H1 (cell line): ENCODE measurements around the gene OSBP2. TPM values are rescaled to one million over a fixed set of nuclear protein-coding genes. Genes with fewer than 3 reads are reported as not detected.

ENCODE experiments used
- CTCF ChIA-PET: fragments of 300-600 bp; sonication (Branson Sonifier 250); formaldehyde crosslinking; loops from one replicate; lab custom pipeline; 2021; ENCODE audit not compliant: partially characterized antibody; lab: Charles Lee
- POLR2A ChIA-PET: fragments of 300-600 bp; sonication (Branson Sonifier 250); formaldehyde crosslinking; loops from one replicate; lab custom pipeline; 2021; ENCODE audit warnings: inconsistent platforms; ENCODE audit not compliant: partially characterized antibody; lab: Charles Lee
- DNase-seq, 2 experiments: peaks; one replicate each; pipeline versions ENCODE4 v3.0.0 to v3.0.0-alpha.2; 2010 to 2022; ENCODE audit warnings: low spot score in 2 of 2, low read depth in 1 of 2, mixed read lengths in 1 of 2
- FAIRE-seq: peaks from 2 replicates; lab custom pipeline; 2011; peaks lifted over from hg19 to GRCh38; lab: Jason Lieb, UNC
- H2AFZ ChIP-seq: 2 replicates; pipeline ENCODE4 v1.8.1; 2012; ENCODE audit warnings: low read length, inconsistent platforms
- H2AK5ac ChIP-seq: 2 replicates; pipeline ENCODE4 v1.6.1; 2013; ENCODE audit warnings: low read depth, low read length
- H2BK120ac ChIP-seq: replicated peaks from 2 replicates; pipeline ENCODE3; 2013; ENCODE audit warnings: low read depth, low read length, inconsistent platforms
- H2BK12ac ChIP-seq: 2 replicates; pipeline ENCODE4 v1.6.1; 2013; ENCODE audit warnings: low read depth, low read length
- H2BK15ac ChIP-seq: 2 replicates; pipeline ENCODE4 v1.6.1; 2013; ENCODE audit warnings: low read length
- H2BK20ac ChIP-seq: 2 replicates; pipeline ENCODE4 v1.6.1; 2013; ENCODE audit warnings: low read length
- H2BK5ac ChIP-seq: 2 replicates; pipeline ENCODE4 v1.6.1; 2013; ENCODE audit warnings: low read depth, low read length
- H3K14ac ChIP-seq: 2 replicates; pipeline ENCODE4 v1.6.1; 2013; ENCODE audit warnings: inconsistent platforms; ENCODE audit not compliant: insufficient read length
- H3K18ac ChIP-seq: 2 replicates; pipeline ENCODE4 v1.6.1; 2013; ENCODE audit warnings: low read length; ENCODE audit errors: extremely low read depth
- H3K23ac ChIP-seq: 2 replicates; pipeline ENCODE4 v1.6.1; 2013; ENCODE audit warnings: inconsistent platforms; ENCODE audit not compliant: insufficient read length
- H3K23me2 ChIP-seq: 2 replicates; pipeline ENCODE4 v1.6.1; 2013; ENCODE audit warnings: low read depth, low read length
- H3K27ac ChIP-seq: 2 replicates; pipeline ENCODE4 v1.6.1; 2011; ENCODE audit warnings: low read depth, low read length, inconsistent platforms
- H3K27me3 ChIP-seq, 4 experiments: replicated peaks in 1 of 4; 1 replicate in 1 of 4; 2 replicates in 3 of 4; pipeline versions ENCODE4 v1.6.1 to v1.8.1; 2011 to 2013; ENCODE audit warnings: low read length in 3 of 4, mild to moderate bottlenecking in 3 of 4, inconsistent platforms in 2 of 4, mixed read lengths in 2 of 4, moderate library complexity in 1 of 4; ENCODE audit not compliant: control insufficient read depth in 3 of 4, insufficient read depth in 3 of 4; ENCODE audit errors: extremely low read depth in 1 of 4
- H3K36me3 ChIP-seq, 4 experiments: 2 replicates each; pipeline versions ENCODE4 v1.6.1 to v1.8.1; 2011 to 2013; ENCODE audit warnings: mild to moderate bottlenecking in 4 of 4, low read length in 3 of 4, moderate library complexity in 2 of 4, control low read depth in 1 of 4, inconsistent platforms in 1 of 4; ENCODE audit not compliant: insufficient read depth in 4 of 4, control insufficient read depth in 2 of 4
- H3K4ac ChIP-seq: replicated peaks from 2 replicates; pipeline ENCODE3; 2013; ENCODE audit warnings: low read length, low read depth, mixed read lengths, inconsistent platforms; ENCODE audit not compliant: insufficient read length
- H3K4me1 ChIP-seq, 4 experiments: replicated peaks in 1 of 4; 1 replicate in 1 of 4; 2 replicates in 3 of 4; pipeline versions ENCODE4 v1.6.1 to v1.8.1; 2011 to 2013; ENCODE audit warnings: low read length in 3 of 4, inconsistent platforms in 2 of 4, mixed read lengths in 1 of 4; ENCODE audit not compliant: insufficient read depth in 4 of 4, control insufficient read depth in 3 of 4
- H3K4me2 ChIP-seq, 2 experiments: 2 replicates each; pipeline versions ENCODE4 v1.6.1 to v1.8.1; 2011 to 2013; ENCODE audit warnings: low read depth in 2 of 2, low read length in 2 of 2, control low read depth in 1 of 2, inconsistent platforms in 1 of 2, mild to moderate bottlenecking in 1 of 2; ENCODE audit not compliant: insufficient read depth in 1 of 2
- H3K4me3 ChIP-seq, 4 experiments: fragments of 200-600, 300-600 bp in 1 of 4; sonication (generic), shearing (Covaris generic), sonication (Bioruptor Twin) in 1 of 4; 2 replicates each; pipeline versions ENCODE4 v1.5.1 to v1.8.1; 2011 to 2016; ENCODE audit warnings: low read length in 4 of 4, low read depth in 3 of 4, control low read depth in 2 of 4, inconsistent platforms in 2 of 4, mild to moderate bottlenecking in 2 of 4, mixed read lengths in 1 of 4, moderate library complexity in 1 of 4; ENCODE audit not compliant: insufficient read depth in 2 of 4; ENCODE audit errors: extremely low read depth in 1 of 4
- H3K56ac ChIP-seq: replicated peaks from 2 replicates; pipeline ENCODE3; 2013; ENCODE audit warnings: low read depth, mild to moderate bottlenecking, mixed read lengths, low read length, inconsistent platforms; ENCODE audit not compliant: insufficient read length
- H3K79me1 ChIP-seq: 2 replicates; pipeline ENCODE4 v1.6.1; 2013; ENCODE audit warnings: low read depth, low read length, control low read depth
- H3K79me2 ChIP-seq, 2 experiments: 2 replicates each; pipeline versions ENCODE4 v1.6.1 to v1.8.1; 2012 to 2013; ENCODE audit warnings: low read length in 2 of 2, mild to moderate bottlenecking in 2 of 2, inconsistent platforms in 1 of 2; ENCODE audit not compliant: insufficient read depth in 2 of 2, control insufficient read depth in 1 of 2
- H3K9ac ChIP-seq, 4 experiments: replicated peaks in 1 of 4; 1 replicate in 1 of 4; 2 replicates in 3 of 4; pipeline versions ENCODE4 v1.6.1 to v1.8.1; 2011 to 2013; ENCODE audit warnings: low read depth in 3 of 4, low read length in 3 of 4, control low read depth in 2 of 4, mild to moderate bottlenecking in 2 of 4, moderate library complexity in 2 of 4, inconsistent platforms in 1 of 4; ENCODE audit errors: extremely low read depth in 1 of 4
- H3K9me3 ChIP-seq, 2 experiments: 2 replicates each; pipeline versions ENCODE4 v1.6.1 to v1.8.1; 2012 to 2013; ENCODE audit warnings: mild to moderate bottlenecking in 2 of 2, moderate library complexity in 2 of 2, control low read depth in 1 of 2, inconsistent platforms in 1 of 2, low read depth in 1 of 2, low read length in 1 of 2, mixed read lengths in 1 of 2; ENCODE audit not compliant: insufficient read depth in 2 of 2
- H4K20me1 ChIP-seq, 2 experiments: replicated peaks in 1 of 2; 2 replicates each; pipeline versions ENCODE3 to v1.8.1; 2011 to 2013; ENCODE audit warnings: inconsistent platforms in 2 of 2, low read length in 2 of 2, mild to moderate bottlenecking in 1 of 2; ENCODE audit not compliant: insufficient read depth in 2 of 2, control insufficient read depth in 1 of 2
- H4K5ac ChIP-seq: 2 replicates; pipeline ENCODE4 v1.6.1; 2013; ENCODE audit warnings: low read length, low read depth, mixed read lengths, inconsistent platforms; ENCODE audit not compliant: insufficient read length
- H4K8ac ChIP-seq: 2 replicates; pipeline ENCODE4 v1.8.0; 2013; ENCODE audit warnings: mild to moderate bottlenecking, moderate library complexity, low read length, inconsistent platforms; ENCODE audit not compliant: insufficient read depth; ENCODE audit errors: extremely low read depth
- H4K91ac ChIP-seq: replicated peaks from 2 replicates; pipeline ENCODE3; 2013; ENCODE audit warnings: low read length, mixed read lengths, inconsistent platforms; ENCODE audit not compliant: insufficient read length
- CEBPB ChIP-seq: IDR thresholded peaks from 2 replicates; pipeline ENCODE4 v1.6.1; 2012; ENCODE audit warnings: low read depth, low read length
- CREB1 ChIP-seq: IDR thresholded peaks from 2 replicates; pipeline ENCODE4 v1.6.1; 2012; ENCODE audit warnings: inconsistent platforms
- E2F6 ChIP-seq: IDR thresholded peaks from 2 replicates; pipeline ENCODE4 v1.6.1; 2012; ENCODE audit warnings: inconsistent platforms
- EGR1 ChIP-seq: IDR thresholded peaks from 2 replicates; pipeline ENCODE4 v1.6.1; 2011; ENCODE audit warnings: low read depth, low read length, borderline replicate concordance
- JUN ChIP-seq: IDR thresholded peaks from 2 replicates; pipeline ENCODE4 v1.6.1; 2011; ENCODE audit warnings: low read depth, mild to moderate bottlenecking, improper control_type of control experiment, low read length
- KDM4A ChIP-seq: IDR thresholded peaks from one replicate; pipeline ENCODE4 v1.7.1; 2012; ENCODE audit warnings: low read depth, mild to moderate bottlenecking, moderate library complexity, low read length, inconsistent platforms; ENCODE audit not compliant: severe bottlenecking
- KDM5A ChIP-seq: fragments of 200-600 bp; IDR thresholded peaks from 2 replicates; pipeline ENCODE4 v1.7.1; 2012; ENCODE audit warnings: mild to moderate bottlenecking, low read length, inconsistent platforms, mixed read lengths
- NRF1 ChIP-seq: IDR thresholded peaks from 2 replicates; pipeline ENCODE4 v1.6.1; 2011; ENCODE audit warnings: mild to moderate bottlenecking, low read depth, low read length, improper control_type of control experiment
- POU5F1 ChIP-seq: IDR thresholded peaks from 2 replicates; pipeline ENCODE4 v1.6.1; 2011; ENCODE audit warnings: low read depth, mild to moderate bottlenecking, low read length, moderate library complexity
- RNF2 ChIP-seq: fragments of 200-900, 300-1000 bp; sonication (generic); IDR thresholded peaks from 2 replicates; pipeline ENCODE4 v1.7.1; 2016; ENCODE audit warnings: borderline replicate concordance, low read depth, mild to moderate bottlenecking, antibody characterized with exemption, low read length; ENCODE audit not compliant: poor library complexity, severe bottlenecking; ENCODE audit errors: missing control alignments
- SAP30 ChIP-seq: fragments of 300-600 bp; sonication (generic); IDR thresholded peaks from 2 replicates; pipeline ENCODE4 v1.7.1; 2012; ENCODE audit warnings: low read length, moderate library complexity, mild to moderate bottlenecking, inconsistent platforms; ENCODE audit not compliant: insufficient read depth, insufficient replicate concordance
- SIRT6 ChIP-seq: IDR thresholded peaks from one replicate; pipeline ENCODE4 v1.7.1; 2012; ENCODE audit warnings: low read length, inconsistent platforms
- WGBS, 2 experiments: shearing (Covaris generic) in 1 of 2; methylation state at CpG; one replicate each; pipeline versions ENCODE4 v1.1.6 to v1.1.7; 2013 to 2015; ENCODE audit warnings: low lambda C conversion rate in 2 of 2, mixed read lengths in 2 of 2, inconsistent platforms in 1 of 2, low coverage in 1 of 2, missing lambda C conversion rate in 1 of 2; ENCODE audit not compliant: insufficient replicate concordance in 2 of 2, insufficient coverage in 1 of 2, insufficient read length in 1 of 2; ENCODE audit errors: extremely low coverage in 1 of 2, missing lambda C conversion rate in 1 of 2; 5-methylcytosine and 5-hydroxymethylcytosine counted together
- polyA plus RNA-seq, 7 experiments: library from polyadenylated mRNA; depleted of rRNA in 3 of 7; stranded (reverse) in 5 of 7; unstranded in 2 of 7; fragments of >200 nt in 5 of 7; fragments of 200-250 nt in 2 of 7; gene quantifications; 1 replicate in 5 of 7; 2 replicates in 1 of 7; 4 replicates in 1 of 7; pipeline versions ENCODE4 v1.2.1 to v1.2.3, GENCODE V29; 2011 to 2013; ENCODE audit warnings: missing spikeins in 2 of 7, mixed read lengths in 2 of 7
- total RNA-seq: library from RNA; stranded (reverse); fragmentation: NEBNext Ultra II Directional; extraction: Animal tissue kit (Norgen Biotek cat#: 25700); gene quantifications from 2 replicates; pipeline ENCODE4 v1.2.1, GENCODE V29; 2021

The OSBP2 gene
- total and polyA plus RNA-seq, 2 of the 8 experiments (the other 6 are each of a cell fraction or from before 2014, with no cell fraction given), result 3.4 to 3.7 TPM

- CTCF ChIA-PET, result interaction anchor here (0.6 to 10.8 kb wide), 4 partner anchors 12 to 237 kb away, joined by 4 to 73 read pairs (median 4); no protein-coding TSS in a partner anchor
- no peak overlapping the region for H3K14ac ChIP-seq
- H4K20me1 ChIP-seq, result peaks cover 0 to 1% of the 10 kb centered on the region in 2 experiments
- no peaks in the 10 kb centered on the region for H3K36me3 ChIP-seq
- no peak overlapping the region for H3K27ac ChIP-seq
- H3K4me1 ChIP-seq, result peaks cover 0 to 7% (median 3%) of the 10 kb centered on the region in 4 experiments; a peak in 4 of 7 replicates
- H3K9me3 ChIP-seq, result no peaks in the 10 kb centered on the region
- WGBS, 2 experiments, result 90% methylated on average over 16 of the region's 16 CpGs; no CpG with 5 or more reads in 1 of the 2 experiments
- H3K4ac ChIP-seq, result no peak overlapping the region
- H3K18ac ChIP-seq, result no peak overlapping the region
- no peak overlapping the region for H2BK120ac ChIP-seq
- no peak overlapping the region for H3K56ac ChIP-seq
- no peak overlapping the region for H2BK20ac ChIP-seq
- FAIRE-seq, result no peak
- no peak overlapping the region for H2BK12ac ChIP-seq
- no peak overlapping the region for H3K4me3 ChIP-seq
- no peaks in the 10 kb centered on the region for H3K79me2 ChIP-seq
- no peaks in the 10 kb centered on the region for H3K27me3 ChIP-seq
- H3K23ac ChIP-seq, result no peak overlapping the region
- no peaks in the 10 kb centered on the region for H3K23me2 ChIP-seq
- POLR2A ChIA-PET, result no interaction called here
- peak overlapping the region; percentile 71 for H4K8ac ChIP-seq
- H2BK5ac ChIP-seq, result no peak overlapping the region
- no peak overlapping the region for H4K91ac ChIP-seq
- H3K79me1 ChIP-seq, result no peaks in the 10 kb centered on the region
- no peak overlapping the region for H2BK15ac ChIP-seq
- H3K9ac ChIP-seq, result no peak overlapping the region
- no peak overlapping the region for H2AK5ac ChIP-seq
- H4K5ac ChIP-seq, result no peak overlapping the region
- no peak for DNase-seq
- H2AFZ ChIP-seq, result no peak overlapping the region
- no peak overlapping the region for H3K4me2 ChIP-seq
- TF ChIP-seq EGR1 (no peak), SAP30 (no peak), CREB1 (no peak), SIRT6 (no peak), POU5F1 (no peak), RNF2 (no peak), E2F6 (no peak), NRF1 (no peak), KDM5A (no peak), JUN (no peak), CEBPB (no peak), KDM4A (no peak)
Observed at GRCh38 chr22:30878516-30879414, 184.1 kb downstream of the OSBP2 start.
